SK-N-SH treated with all-trans-retinoic acid at 6 μM for 48 hours (cell line): ENCODE measurements around the gene ZC3H12C.

ENCODE experiments used
- BACH2 ChIP-seq: fragments of 250-450 bp; sonication (Bioruptor Pico); IDR thresholded peaks from 2 replicates; pipeline ENCODE4 v1.9.0; 2021; ENCODE audit warnings: mild to moderate bottlenecking, borderline replicate concordance
- CSDC2 ChIP-seq: fragments of 250-450 bp; sonication (Bioruptor Pico); IDR thresholded peaks from 2 replicates; pipeline ENCODE4 v1.5.0; 2020; ENCODE audit warnings: mild to moderate bottlenecking, moderate library complexity
- PPARA ChIP-seq: fragments of 250-450 bp; sonication (Bioruptor Pico); IDR thresholded peaks from 2 replicates; pipeline ENCODE4 v1.5.0; 2020; ENCODE audit warnings: mild to moderate bottlenecking, borderline replicate concordance
- ZFP30 ChIP-seq: fragments of 450-650 bp; formaldehyde crosslinking; IDR thresholded peaks from 2 replicates; pipeline ENCODE4 v1.5.0; 2022; ENCODE audit warnings: mild to moderate bottlenecking, moderate library complexity
- ZNF70 ChIP-seq: fragments of 450-650 bp; formaldehyde crosslinking; IDR thresholded peaks from 2 replicates; pipeline ENCODE4 v1.5.0; 2020; ENCODE audit warnings: mild to moderate bottlenecking, moderate library complexity
- TF ChIP-seq, protein P1 (sequence below): fragments of 250-450 bp; sonication (Bioruptor Pico); IDR thresholded peaks from 2 replicates; pipeline ENCODE4 v1.8.0; 2020; ENCODE audit warnings: mild to moderate bottlenecking, moderate library complexity, borderline replicate concordance

DNA sequence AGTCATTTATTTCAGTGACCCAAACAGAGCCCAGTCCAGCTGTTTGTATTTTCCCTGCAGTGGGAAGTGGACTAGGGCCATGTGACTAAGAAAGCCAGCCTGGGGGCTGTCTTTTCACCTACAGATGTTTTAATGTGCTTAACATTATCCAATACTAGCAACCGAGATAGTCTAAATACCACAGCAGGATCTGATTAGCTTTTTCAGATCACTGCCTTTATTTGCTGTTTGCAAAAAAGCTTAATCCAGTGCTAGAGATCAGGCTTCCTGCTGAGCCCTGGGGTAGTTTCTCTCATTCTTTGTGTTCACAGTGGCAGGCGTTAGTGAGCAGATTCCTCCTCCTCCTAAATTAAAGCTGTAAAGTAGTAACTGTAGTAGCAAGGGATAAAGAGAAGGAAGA is 35.0 kb downstream of the ZC3H12C start:
- no peak for TF ChIP-seq ZNF70 (CRISPR knock-in tag)
- no peak for TF ChIP-seq CSDC2
- no peak for TF ChIP-seq PPARA (CRISPR knock-in tag)
- no peak for TF ChIP-seq BACH2 (CRISPR knock-in tag)
- no peak for TF ChIP-seq ZFP30 (CRISPR knock-in tag)
- TF ChIP-seq, protein P1, sequence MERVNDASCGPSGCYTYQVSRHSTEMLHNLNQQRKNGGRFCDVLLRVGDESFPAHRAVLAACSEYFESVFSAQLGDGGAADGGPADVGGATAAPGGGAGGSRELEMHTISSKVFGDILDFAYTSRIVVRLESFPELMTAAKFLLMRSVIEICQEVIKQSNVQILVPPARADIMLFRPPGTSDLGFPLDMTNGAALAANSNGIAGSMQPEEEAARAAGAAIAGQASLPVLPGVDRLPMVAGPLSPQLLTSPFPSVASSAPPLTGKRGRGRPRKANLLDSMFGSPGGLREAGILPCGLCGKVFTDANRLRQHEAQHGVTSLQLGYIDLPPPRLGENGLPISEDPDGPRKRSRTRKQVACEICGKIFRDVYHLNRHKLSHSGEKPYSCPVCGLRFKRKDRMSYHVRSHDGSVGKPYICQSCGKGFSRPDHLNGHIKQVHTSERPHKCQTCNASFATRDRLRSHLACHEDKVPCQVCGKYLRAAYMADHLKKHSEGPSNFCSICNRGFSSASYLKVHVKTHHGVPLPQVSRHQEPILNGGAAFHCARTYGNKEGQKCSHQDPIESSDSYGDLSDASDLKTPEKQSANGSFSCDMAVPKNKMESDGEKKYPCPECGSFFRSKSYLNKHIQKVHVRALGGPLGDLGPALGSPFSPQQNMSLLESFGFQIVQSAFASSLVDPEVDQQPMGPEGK (CRISPR knock-in tag) = no peak
